Measurements from ENCODE around the gene LRRC28. TPM values are rescaled to one million over a fixed set of nuclear protein-coding genes. Genes with fewer than 3 reads are reported as not detected.
"Not testable (repeated sequence)": the region's sequence is repeated elsewhere in the genome, so short reads cannot be mapped to it uniquely, and the experiment has no call there.

The LRRC28 gene
- total and polyA plus RNA-seq, 2 experiments from 2014 or later: 24.9 to 45.5 TPM

GRCh38 chr15:99228120-99228770, 23.0 kb upstream of the LRRC28 start:
- TF ChIP-seq, protein P1, sequence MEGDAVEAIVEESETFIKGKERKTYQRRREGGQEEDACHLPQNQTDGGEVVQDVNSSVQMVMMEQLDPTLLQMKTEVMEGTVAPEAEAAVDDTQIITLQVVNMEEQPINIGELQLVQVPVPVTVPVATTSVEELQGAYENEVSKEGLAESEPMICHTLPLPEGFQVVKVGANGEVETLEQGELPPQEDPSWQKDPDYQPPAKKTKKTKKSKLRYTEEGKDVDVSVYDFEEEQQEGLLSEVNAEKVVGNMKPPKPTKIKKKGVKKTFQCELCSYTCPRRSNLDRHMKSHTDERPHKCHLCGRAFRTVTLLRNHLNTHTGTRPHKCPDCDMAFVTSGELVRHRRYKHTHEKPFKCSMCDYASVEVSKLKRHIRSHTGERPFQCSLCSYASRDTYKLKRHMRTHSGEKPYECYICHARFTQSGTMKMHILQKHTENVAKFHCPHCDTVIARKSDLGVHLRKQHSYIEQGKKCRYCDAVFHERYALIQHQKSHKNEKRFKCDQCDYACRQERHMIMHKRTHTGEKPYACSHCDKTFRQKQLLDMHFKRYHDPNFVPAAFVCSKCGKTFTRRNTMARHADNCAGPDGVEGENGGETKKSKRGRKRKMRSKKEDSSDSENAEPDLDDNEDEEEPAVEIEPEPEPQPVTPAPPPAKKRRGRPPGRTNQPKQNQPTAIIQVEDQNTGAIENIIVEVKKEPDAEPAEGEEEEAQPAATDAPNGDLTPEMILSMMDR (IDR thresholded peaks at IDR 0.05; ENCODE audit: low read depth, low read length): no peak
- no peaks in the 10 kb centered on the region for H3K9me3 ChIP-seq (ENCODE audit: low read depth)
- H3K27me3 ChIP-seq: no peaks in the 10 kb centered on the region
- peaks cover 6% of the 10 kb centered on the region for H3K4me1 ChIP-seq (ENCODE audit: low read depth)
- H3K27ac ChIP-seq: no peak overlapping the region
- no peak for DNase-seq (ENCODE audit: low read depth in 1 of 2, low spot score in 1 of 2)
- H3K36me3 ChIP-seq: peaks cover 21% of the 10 kb centered on the region
- H3K4me3 ChIP-seq: no peak overlapping the region

DNA sequence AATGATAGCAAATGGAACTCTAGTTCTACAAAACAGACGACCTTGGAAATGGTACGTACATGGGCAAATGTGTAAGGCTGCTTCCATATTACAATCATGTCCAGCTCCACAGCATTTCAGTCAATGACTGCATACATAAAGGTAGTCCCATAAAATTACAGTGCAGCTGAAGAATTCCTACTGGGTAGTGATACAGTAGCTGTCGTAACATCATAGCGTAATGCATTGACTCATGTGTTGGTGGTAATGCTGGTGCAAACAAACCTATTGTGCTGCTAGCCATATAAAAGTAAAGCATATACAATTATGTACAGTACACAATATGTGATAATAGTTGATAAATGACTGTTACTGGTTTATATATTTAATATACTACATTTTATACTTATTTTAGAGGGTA, 20.4 kb upstream of the LRRC28 start:
- DNase-seq (ENCODE audit: low read depth in 1 of 2, low spot score in 1 of 2): no peak
- Histone ChIP-seq H3K27ac (no peak overlapping the region), H3K4me1 (ENCODE audit: low read depth) (peaks cover 6% of the 10 kb centered on the region), H3K27me3 (no peaks in the 10 kb centered on the region), H3K4me3 (no peak overlapping the region), H3K36me3 (peaks cover 4% of the 10 kb centered on the region), H3K9me3 (ENCODE audit: low read depth) (no peaks in the 10 kb centered on the region)
- TF ChIP-seq, protein P1 (IDR thresholded peaks at IDR 0.05; ENCODE audit: low read depth, low read length): no peak

GRCh38 chr15:99232740-99233139, 18.5 kb upstream of the LRRC28 start:
- Histone ChIP-seq H3K9me3 (ENCODE audit: low read depth) (no peaks in the 10 kb centered on the region), H3K4me3 (no peak overlapping the region), H3K4me1 (ENCODE audit: low read depth) (peaks cover 6% of the 10 kb centered on the region), H3K27me3 (no peaks in the 10 kb centered on the region), H3K27ac (no peak overlapping the region), H3K36me3 (peaks cover 4% of the 10 kb centered on the region)
- TF ChIP-seq, protein P1 (IDR thresholded peaks at IDR 0.05; ENCODE audit: low read depth, low read length): no peak
- no peak for DNase-seq (ENCODE audit: low read depth in 1 of 2, low spot score in 1 of 2)

DNA sequence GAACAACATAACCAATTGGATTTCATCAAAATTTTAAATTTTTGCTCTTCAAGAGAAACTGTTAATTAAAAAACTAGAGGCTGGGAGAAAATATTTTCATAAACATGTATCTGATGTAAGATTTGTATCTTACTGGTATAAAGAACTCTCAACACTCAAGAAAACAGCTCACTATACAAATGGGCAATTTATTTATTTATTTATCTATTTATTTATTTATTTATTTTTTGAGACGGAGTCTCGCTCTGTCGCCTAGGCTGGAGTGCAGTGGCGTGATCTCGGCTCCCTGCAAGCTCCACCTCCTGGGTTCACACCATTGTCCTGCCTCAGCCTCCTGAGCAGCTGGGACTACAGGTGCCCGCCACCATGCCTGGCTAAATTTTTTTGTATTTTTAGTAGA, 17.1 kb upstream of the LRRC28 start:
- H3K27me3 ChIP-seq; H3K9me3 ChIP-seq (ENCODE audit: low read depth); H3K4me3 ChIP-seq; H3K36me3 ChIP-seq; DNase-seq (ENCODE audit: low read depth in 1 of 2, low spot score in 1 of 2); H3K27ac ChIP-seq; H3K4me1 ChIP-seq (ENCODE audit: low read depth): not testable (repeated sequence)

DNA sequence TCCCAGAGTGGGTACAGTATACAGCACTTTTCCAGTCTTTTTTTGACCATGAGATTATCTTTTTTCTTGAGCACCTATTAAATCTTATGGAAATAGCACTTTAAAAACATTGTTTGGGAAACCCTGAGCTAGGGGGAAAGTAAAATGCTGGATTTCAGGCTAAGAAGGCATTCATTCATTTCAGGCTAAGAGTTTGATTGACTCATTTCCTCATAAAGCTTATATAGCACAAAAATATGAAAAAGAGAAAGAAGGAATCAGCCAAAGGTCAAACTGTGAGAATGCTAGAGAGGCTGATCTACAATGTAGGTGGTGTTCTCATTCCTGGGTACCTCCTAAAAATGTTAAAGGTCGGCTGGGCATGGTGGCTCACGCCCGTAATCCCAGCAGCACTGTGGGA, 12.4 kb upstream of the LRRC28 start:
- Histone ChIP-seq H3K9me3 (ENCODE audit: low read depth) (no peaks in the 10 kb centered on the region), H3K36me3 (no peaks in the 10 kb centered on the region), H3K4me1 (ENCODE audit: low read depth) (no peaks in the 10 kb centered on the region), H3K4me3 (no peak overlapping the region), H3K27ac (no peak overlapping the region), H3K27me3 (no peaks in the 10 kb centered on the region)
- no peak for DNase-seq (ENCODE audit: low read depth in 1 of 2, low spot score in 1 of 2)
- TF ChIP-seq, protein P1 (IDR thresholded peaks at IDR 0.05; ENCODE audit: low read depth, low read length): no peak

- TF ChIP-seq, protein P1 (IDR thresholded peaks at IDR 0.05; ENCODE audit: low read depth, low read length): no peak
- no peaks in the 10 kb centered on the region for H3K9me3 ChIP-seq (ENCODE audit: low read depth)
- no peaks in the 10 kb centered on the region for H3K27me3 ChIP-seq
- no peak overlapping the region for H3K4me3 ChIP-seq
- no peaks in the 10 kb centered on the region for H3K4me1 ChIP-seq (ENCODE audit: low read depth)
- no peak overlapping the region for H3K27ac ChIP-seq
- peaks cover 2% of the 10 kb centered on the region for H3K36me3 ChIP-seq
- DNase-seq (ENCODE audit: low read depth in 1 of 2, low spot score in 1 of 2): no peak
Measured at GRCh38 chr15:99239545-99240198, 11.6 kb upstream of the LRRC28 start.
